Measurements from ENCODE around the gene SERPINE2. TPM values are rescaled to one million over a fixed set of nuclear protein-coding genes. Genes with fewer than 3 reads are reported as not detected.

Gene SERPINE2
- total and polyA plus RNA-seq, 8 donors = 21.7 to 107 (median 81.8) TPM

DNA sequence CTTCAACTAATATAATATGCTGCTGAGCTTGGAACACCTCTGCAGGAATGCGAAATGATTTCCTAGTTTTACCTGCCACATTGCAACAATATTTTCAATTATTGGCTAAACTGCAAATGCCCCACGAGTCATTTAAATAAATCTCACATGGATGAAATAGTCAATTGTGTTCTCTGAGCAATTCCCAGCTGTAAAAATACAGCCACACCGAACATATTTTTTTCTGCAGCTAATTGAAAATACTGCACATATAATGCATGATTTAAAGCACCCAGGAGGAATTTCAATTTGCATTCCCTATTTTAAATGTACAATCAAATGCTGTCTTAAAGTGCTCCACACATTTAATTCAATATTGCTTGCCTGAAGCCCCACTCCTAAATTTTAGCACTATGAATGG is 18.6 kb downstream of the SERPINE2 start:
- Histone ChIP-seq H3K27ac (no peak overlapping the region), H3K27me3 (no peaks in the 10 kb centered on the region), H3K4me3 (no peak overlapping the region), H3K9me3 (no peaks in the 10 kb centered on the region), H3K4me1 (no peaks in the 10 kb centered on the region), H3K36me3 (no peaks in the 10 kb centered on the region)
- no peak for ATAC-seq
- TF ChIP-seq, protein P1, sequence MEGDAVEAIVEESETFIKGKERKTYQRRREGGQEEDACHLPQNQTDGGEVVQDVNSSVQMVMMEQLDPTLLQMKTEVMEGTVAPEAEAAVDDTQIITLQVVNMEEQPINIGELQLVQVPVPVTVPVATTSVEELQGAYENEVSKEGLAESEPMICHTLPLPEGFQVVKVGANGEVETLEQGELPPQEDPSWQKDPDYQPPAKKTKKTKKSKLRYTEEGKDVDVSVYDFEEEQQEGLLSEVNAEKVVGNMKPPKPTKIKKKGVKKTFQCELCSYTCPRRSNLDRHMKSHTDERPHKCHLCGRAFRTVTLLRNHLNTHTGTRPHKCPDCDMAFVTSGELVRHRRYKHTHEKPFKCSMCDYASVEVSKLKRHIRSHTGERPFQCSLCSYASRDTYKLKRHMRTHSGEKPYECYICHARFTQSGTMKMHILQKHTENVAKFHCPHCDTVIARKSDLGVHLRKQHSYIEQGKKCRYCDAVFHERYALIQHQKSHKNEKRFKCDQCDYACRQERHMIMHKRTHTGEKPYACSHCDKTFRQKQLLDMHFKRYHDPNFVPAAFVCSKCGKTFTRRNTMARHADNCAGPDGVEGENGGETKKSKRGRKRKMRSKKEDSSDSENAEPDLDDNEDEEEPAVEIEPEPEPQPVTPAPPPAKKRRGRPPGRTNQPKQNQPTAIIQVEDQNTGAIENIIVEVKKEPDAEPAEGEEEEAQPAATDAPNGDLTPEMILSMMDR (IDR thresholded peaks at IDR 0.05) = no peak
- intact Hi-C loops (cut with DNase I) = no loop called here
- DNase-seq = no peak

DNA sequence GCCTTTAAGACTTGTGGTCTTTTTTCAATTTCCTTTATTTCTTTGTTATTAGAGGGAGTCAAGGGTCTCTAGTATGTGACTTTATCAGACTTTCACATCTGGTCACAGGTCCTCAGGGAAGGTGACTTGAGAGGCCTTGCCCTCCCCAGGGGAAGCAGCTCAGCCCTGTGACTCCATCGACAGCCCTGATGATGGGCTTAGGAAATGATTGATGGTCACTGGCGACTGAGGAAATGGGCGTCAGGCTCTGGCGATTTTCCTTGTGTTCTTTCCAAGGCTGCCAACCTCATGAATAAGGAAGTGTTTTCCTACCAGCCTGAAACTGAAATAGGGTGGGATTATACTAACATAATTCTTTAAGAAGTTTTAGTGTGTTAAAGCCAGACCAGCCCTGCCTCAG is 21.1 kb downstream of the SERPINE2 start:
- Histone ChIP-seq H3K27ac (no peak overlapping the region), H3K4me1 (no peaks in the 10 kb centered on the region), H3K27me3 (no peaks in the 10 kb centered on the region), H3K9me3 (no peaks in the 10 kb centered on the region), H3K36me3 (no peaks in the 10 kb centered on the region), H3K4me3 (no peak overlapping the region)
- DNase-seq = no peak
- intact Hi-C loops (cut with DNase I) = no loop called here
- TF ChIP-seq, protein P1 (IDR thresholded peaks at IDR 0.05) = no peak
- no peak for ATAC-seq

DNA sequence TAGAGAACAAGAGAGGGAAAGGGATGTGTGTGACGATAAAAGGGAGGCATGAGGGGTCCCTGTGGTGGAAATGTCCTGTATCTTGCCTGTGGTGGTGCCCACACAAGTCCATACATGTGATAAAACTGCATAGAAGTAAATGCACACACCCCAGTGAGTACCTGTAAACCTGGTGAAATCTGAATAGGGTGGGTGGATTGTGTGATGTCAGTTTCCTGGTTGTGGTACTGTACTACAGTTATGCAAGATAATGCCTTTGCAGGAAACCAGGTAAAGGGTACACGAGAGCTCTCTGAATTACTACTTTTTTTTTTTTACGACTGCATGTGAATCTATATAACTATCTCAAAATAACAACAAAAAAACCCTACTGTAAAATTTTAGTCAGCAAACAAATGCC is 22.1 kb downstream of the SERPINE2 start:
- Histone ChIP-seq H3K4me1 (no peaks in the 10 kb centered on the region), H3K27ac (no peak overlapping the region), H3K4me3 (no peak overlapping the region), H3K27me3 (no peaks in the 10 kb centered on the region), H3K36me3 (no peaks in the 10 kb centered on the region), H3K9me3 (no peaks in the 10 kb centered on the region)
- intact Hi-C loops (cut with DNase I) = no loop called here
- DNase-seq = no peak
- TF ChIP-seq, protein P1 (IDR thresholded peaks at IDR 0.05) = no peak
- no peak for ATAC-seq

DNA sequence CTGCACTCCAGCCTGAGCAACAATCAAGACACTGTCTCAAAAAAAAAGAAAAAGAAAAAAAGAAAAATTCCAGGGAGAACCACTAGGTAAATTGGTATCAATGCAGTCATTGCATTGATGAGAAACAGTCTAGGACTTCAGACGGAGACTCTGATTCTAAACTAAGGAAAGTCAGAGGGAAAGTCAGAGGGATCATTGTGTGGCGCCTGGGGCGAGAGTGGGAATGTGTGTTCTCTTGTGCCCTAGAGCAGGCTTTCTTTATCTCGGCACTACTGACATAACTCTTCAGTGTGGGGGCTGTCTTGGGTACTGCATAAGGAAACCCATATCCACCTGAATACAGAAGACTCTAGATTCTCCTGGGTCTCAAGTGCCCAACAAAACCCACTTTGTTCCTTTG is 24.8 kb downstream of the SERPINE2 start:
- H3K27me3 ChIP-seq = no peaks in the 10 kb centered on the region
- intact Hi-C loops (cut with DNase I) = no loop called here
- H3K4me3 ChIP-seq = no peak overlapping the region
- no peak overlapping the region for H3K27ac ChIP-seq
- no peaks in the 10 kb centered on the region for H3K4me1 ChIP-seq
- DNase-seq (no peak), ATAC-seq (no peak)
- H3K9me3 ChIP-seq = no peaks in the 10 kb centered on the region
- no peaks in the 10 kb centered on the region for H3K36me3 ChIP-seq
- TF ChIP-seq, protein P1 (IDR thresholded peaks at IDR 0.05) = no peak

DNA sequence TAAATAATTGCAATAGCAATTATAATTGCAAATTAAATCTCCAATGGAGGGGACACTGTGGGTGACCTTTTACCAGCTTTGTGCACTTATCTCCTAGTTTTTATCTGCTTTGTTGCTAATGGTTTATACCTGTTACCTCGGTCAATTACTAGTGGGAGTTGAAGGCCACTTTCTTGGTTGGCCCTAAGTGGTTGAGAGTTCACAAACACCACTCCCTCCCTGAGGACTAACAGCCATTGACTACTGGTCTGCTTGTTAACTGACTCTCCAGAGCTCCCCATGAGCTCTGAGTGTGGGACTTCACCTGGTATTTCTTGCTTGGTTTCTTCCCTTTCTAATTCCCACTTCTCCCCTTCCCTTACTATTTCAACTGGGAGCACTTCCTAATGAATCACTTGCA is 27.2 kb downstream of the SERPINE2 start:
- TF ChIP-seq, protein P1 (IDR thresholded peaks at IDR 0.05) = no peak
- DNase-seq (no peak), ATAC-seq (no peak)
- Histone ChIP-seq H3K27ac (no peak overlapping the region), H3K36me3 (no peaks in the 10 kb centered on the region), H3K4me1 (no peaks in the 10 kb centered on the region), H3K9me3 (no peaks in the 10 kb centered on the region), H3K27me3 (peaks cover 0 to 5% of the 10 kb centered on the region in 2 donors), H3K4me3 (no peak overlapping the region)
- intact Hi-C loops (cut with DNase I) = no loop called here
